Measurements from ENCODE around the gene USP35. TPM values are rescaled to one million over a fixed set of nuclear protein-coding genes. Genes with fewer than 3 reads are reported as not detected.

The USP35 gene
- total and polyA plus RNA-seq, 4 donors = 4.9 to 9.6 (median 5.6) TPM

DNA sequence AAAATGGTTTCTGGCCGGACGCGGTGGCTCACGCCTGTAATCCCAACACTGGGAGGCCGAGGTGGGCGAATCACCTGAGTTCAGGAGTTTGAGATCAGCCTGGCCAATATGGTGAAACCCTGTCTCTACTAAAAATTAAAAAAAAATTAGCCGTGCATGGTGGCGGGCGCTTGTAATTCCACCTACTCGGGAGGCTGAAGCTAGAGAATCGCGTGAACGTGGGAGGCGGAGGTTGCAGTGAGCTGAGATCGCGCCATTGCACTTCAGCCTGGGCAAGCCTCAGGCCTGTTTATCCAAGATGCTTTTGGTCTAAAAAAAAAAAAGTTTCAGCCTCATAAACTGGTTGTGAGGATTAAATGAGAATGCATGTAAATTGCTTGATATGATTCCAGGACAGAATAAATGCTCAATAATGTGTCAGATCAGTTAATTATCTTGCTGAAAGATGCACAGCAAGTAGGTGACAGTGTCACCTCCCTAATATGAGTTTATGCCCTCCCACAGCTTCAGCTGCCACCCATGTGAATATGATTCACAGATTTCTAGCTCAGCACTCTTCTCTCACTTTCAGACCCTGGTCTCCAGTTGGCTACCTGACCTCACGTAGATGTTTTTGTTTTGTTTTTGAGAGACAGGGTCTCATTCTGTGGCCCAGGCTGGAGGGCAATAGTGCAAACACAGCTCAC is 48.2 kb upstream of the USP35 start:
- TF ChIP-seq, protein P1, sequence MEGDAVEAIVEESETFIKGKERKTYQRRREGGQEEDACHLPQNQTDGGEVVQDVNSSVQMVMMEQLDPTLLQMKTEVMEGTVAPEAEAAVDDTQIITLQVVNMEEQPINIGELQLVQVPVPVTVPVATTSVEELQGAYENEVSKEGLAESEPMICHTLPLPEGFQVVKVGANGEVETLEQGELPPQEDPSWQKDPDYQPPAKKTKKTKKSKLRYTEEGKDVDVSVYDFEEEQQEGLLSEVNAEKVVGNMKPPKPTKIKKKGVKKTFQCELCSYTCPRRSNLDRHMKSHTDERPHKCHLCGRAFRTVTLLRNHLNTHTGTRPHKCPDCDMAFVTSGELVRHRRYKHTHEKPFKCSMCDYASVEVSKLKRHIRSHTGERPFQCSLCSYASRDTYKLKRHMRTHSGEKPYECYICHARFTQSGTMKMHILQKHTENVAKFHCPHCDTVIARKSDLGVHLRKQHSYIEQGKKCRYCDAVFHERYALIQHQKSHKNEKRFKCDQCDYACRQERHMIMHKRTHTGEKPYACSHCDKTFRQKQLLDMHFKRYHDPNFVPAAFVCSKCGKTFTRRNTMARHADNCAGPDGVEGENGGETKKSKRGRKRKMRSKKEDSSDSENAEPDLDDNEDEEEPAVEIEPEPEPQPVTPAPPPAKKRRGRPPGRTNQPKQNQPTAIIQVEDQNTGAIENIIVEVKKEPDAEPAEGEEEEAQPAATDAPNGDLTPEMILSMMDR (IDR thresholded peaks at IDR 0.05; ENCODE audit: control extremely low read depth, extremely low read depth) = no peak
- Histone ChIP-seq H3K4me3 (no peak overlapping the region), H3K36me3 (ENCODE audit: control insufficient read depth in 4 of 4, insufficient read depth in 4 of 4, low read length in 4 of 4) (peaks cover 0 to 8% (median 2%) of the 10 kb centered on the region in 4 donors), H3K9me3 (ENCODE audit: control insufficient read depth in 4 of 4, insufficient read depth in 3 of 4, low read length in 3 of 4) (no peaks in the 10 kb centered on the region), H3K27ac (ENCODE audit: low read depth in 1 of 2, low read length in 1 of 2) (no peak overlapping the region), H3K27me3 (ENCODE audit: control insufficient read depth in 3 of 3, insufficient read depth in 3 of 3, low read length in 2 of 3) (no peaks in the 10 kb centered on the region), H3K4me1 (ENCODE audit: control insufficient read depth in 5 of 5, insufficient read depth in 5 of 5, low read length in 5 of 5) (peaks cover 2 to 10% (median 4%) of the 10 kb centered on the region in 5 donors), H3K9ac (ENCODE audit: insufficient read depth in 1 of 2, low read length in 2 of 2) (no peak overlapping the region)
- ATAC-seq (ENCODE audit: insufficient read depth, low FRiP score) = no peak
- 68 to 71% methylated on average over 17 of the region's 17 CpGs for WGBS, 2 donors
- no peak for DNase-seq

DNA sequence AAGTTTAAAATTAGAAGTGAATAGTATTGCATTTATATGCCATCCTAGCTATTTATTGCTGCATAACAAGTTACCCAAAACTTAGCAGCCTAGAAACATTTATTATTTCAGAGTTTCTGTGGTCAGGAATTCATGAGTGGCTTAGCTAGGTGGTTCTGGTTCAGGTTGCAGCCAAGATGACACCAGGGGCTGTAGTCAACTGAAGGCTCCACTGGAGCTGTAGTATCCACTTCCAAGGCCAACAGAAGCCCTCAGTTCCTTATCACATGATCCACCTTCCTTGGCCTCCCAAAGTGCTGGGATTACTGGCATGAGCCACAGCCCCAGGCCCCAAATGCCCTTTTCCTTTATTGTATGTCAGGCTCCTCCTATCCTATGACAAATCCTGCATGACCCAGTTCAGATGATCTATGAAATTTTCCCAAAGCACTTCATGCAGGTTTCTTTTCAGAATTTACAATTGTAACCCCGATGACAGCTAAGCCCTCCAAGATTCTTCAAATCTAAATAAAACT is 43.2 kb upstream of the USP35 start:
- no peak overlapping the region for H3K4me3 ChIP-seq
- H3K4me1 ChIP-seq (ENCODE audit: control insufficient read depth in 5 of 5, insufficient read depth in 5 of 5, low read length in 5 of 5) = peaks cover 0 to 2% (median 0%) of the 10 kb centered on the region in 5 donors
- no peak for DNase-seq
- no peak overlapping the region for H3K9ac ChIP-seq (ENCODE audit: insufficient read depth in 1 of 2, low read length in 2 of 2)
- no peaks in the 10 kb centered on the region for H3K27me3 ChIP-seq (ENCODE audit: control insufficient read depth in 3 of 3, insufficient read depth in 3 of 3, low read length in 2 of 3)
- no peak for ATAC-seq (ENCODE audit: insufficient read depth, low FRiP score)
- no peaks in the 10 kb centered on the region for H3K9me3 ChIP-seq (ENCODE audit: control insufficient read depth in 4 of 4, insufficient read depth in 3 of 4, low read length in 3 of 4)
- H3K27ac ChIP-seq (ENCODE audit: low read depth in 1 of 2, low read length in 1 of 2) = no peak overlapping the region
- H3K36me3 ChIP-seq (ENCODE audit: control insufficient read depth in 4 of 4, insufficient read depth in 4 of 4, low read length in 4 of 4) = peaks cover 0 to 5% (median 0%) of the 10 kb centered on the region in 4 donors
- WGBS, 2 donors = 91 to 97% methylated on average over 1 of the region's 1 CpG
- TF ChIP-seq, protein P1 (IDR thresholded peaks at IDR 0.05; ENCODE audit: control extremely low read depth, extremely low read depth) = no peak

DNA sequence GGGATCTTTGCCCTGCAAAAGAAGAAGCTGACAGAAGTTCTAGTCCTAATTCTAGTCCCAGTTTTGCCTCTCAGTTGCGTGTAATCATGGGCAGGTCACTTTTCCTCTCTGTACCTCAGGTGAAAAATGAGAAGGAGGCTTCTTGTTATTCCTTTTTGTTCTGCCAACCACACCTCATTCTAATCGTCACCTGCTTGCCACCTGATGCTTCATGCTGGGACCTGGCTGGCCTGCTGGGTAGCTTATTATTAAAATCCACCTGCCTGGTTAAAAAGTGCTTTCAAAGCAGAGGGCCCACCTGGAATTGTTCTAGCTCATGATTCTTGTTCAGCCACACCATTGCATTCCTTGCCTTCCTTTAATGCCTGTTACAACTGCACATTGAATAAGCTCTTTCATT is 40.9 kb upstream of the USP35 start:
- Histone ChIP-seq H3K4me1 (ENCODE audit: control insufficient read depth in 5 of 5, insufficient read depth in 5 of 5, low read length in 5 of 5) (no peaks in the 10 kb centered on the region), H3K9ac (ENCODE audit: insufficient read depth in 1 of 2, low read length in 2 of 2) (no peak overlapping the region), H3K9me3 (ENCODE audit: control insufficient read depth in 4 of 4, insufficient read depth in 3 of 4, low read length in 3 of 4) (no peaks in the 10 kb centered on the region), H3K27me3 (ENCODE audit: control insufficient read depth in 3 of 3, insufficient read depth in 3 of 3, low read length in 2 of 3) (no peaks in the 10 kb centered on the region), H3K27ac (ENCODE audit: low read depth in 1 of 2, low read length in 1 of 2) (no peak overlapping the region), H3K36me3 (ENCODE audit: control insufficient read depth in 4 of 4, insufficient read depth in 4 of 4, low read length in 4 of 4) (peaks cover 0 to 5% (median 0%) of the 10 kb centered on the region in 4 donors), H3K4me3 (no peak overlapping the region)
- WGBS, 2 donors = 94 to 98% methylated on average over 2 of the region's 2 CpGs
- DNase-seq (no peak), ATAC-seq (ENCODE audit: insufficient read depth, low FRiP score) (no peak)
- TF ChIP-seq, protein P1 (IDR thresholded peaks at IDR 0.05; ENCODE audit: control extremely low read depth, extremely low read depth) = no peak

All from lung (tissue), 12 donors.